Ishikawa (cell line): ENCODE measurements around the gene KCNE5.

Source experiments
- EP300 ChIP-seq: IDR thresholded peaks from 2 replicates; pipeline ENCODE4 v1.6.1; 2012; ENCODE audit warnings: borderline replicate concordance
- TF ChIP-seq, protein P1 (sequence below): IDR thresholded peaks from 2 replicates; pipeline ENCODE4 v1.6.1; 2012

DNA sequence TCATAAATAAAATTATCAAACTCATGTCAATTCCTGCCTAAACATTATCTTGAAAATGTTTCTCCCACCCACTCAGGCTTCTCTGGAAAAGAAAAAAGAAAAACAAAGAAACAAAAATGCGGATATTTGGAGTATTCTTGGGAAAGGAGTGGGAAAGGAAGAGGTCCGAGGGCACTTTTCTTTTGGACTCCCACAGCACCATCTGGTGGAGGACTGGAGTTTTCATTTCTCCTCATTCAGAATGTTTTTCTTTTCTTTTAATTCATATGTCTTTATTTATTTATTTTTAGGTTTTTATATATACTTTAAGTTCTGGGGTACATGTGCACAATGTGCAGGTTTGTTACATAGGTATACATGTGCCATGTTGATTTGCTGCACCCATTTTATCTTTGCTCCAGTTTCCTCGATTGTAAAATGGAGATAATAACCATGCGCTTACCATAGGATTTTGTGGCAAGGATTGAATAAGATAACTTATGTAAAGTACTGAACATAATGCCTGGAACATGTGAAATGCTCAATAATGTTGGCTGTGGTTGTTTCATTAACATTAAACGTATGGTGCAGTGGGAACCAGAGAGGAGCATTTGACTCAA is 8.0 kb upstream of the KCNE5 start:
- no peak for TF ChIP-seq EP300
- TF ChIP-seq, protein P1, sequence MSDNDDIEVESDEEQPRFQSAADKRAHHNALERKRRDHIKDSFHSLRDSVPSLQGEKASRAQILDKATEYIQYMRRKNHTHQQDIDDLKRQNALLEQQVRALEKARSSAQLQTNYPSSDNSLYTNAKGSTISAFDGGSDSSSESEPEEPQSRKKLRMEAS = no peak
